ENCODE measurements around the gene NDUFB5.

NDUFB5 gene

DNA sequence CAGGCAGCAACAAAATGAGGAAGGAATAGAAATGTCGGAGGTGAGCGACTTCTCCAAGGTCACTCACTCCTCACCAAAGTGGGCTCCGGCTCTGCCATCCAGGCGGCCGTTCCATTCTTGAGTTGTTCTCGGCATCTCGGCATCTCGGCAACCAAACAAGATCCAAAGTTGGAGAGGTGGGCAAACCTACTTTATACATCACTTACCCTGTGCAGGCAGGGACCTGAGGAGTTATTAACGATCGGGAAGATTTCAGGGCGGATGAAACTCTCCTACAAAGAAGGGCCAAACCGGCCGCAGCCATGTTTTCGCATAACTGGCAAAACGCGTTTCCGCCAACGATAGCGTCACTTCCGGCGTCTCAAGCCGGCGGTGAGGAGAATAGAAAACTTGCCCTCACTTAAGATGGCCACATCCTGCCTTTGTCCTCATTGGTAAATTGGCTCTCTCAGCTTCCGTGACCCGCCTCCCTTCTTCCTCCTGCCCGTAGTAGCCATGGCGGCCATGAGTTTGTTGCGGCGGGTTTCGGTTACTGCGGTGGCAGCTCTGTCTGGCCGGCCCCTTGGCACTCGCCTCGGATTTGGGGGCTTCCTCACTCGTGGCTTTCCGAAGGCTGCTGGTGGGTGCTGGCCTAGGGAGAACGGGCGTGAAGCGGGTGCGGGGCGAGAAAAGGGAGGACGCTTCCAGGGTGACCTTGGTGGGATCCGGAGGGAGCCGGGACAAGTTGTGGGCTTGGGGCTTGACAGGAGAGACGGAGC, at the start of gene NDUFB5, which contains the start of gene MRPL47:
NDUFB5 (plus strand) TSS at position 474 of the 758 bp plus-strand sequence; CDS start at position 496, 22 bp downstream.
MRPL47 (minus strand) TSS at position 318 of the 758 bp plus-strand sequence; CDS start at position 304, 14 bp downstream.
- DNase-seq, result peak; percentile 97

DNA sequence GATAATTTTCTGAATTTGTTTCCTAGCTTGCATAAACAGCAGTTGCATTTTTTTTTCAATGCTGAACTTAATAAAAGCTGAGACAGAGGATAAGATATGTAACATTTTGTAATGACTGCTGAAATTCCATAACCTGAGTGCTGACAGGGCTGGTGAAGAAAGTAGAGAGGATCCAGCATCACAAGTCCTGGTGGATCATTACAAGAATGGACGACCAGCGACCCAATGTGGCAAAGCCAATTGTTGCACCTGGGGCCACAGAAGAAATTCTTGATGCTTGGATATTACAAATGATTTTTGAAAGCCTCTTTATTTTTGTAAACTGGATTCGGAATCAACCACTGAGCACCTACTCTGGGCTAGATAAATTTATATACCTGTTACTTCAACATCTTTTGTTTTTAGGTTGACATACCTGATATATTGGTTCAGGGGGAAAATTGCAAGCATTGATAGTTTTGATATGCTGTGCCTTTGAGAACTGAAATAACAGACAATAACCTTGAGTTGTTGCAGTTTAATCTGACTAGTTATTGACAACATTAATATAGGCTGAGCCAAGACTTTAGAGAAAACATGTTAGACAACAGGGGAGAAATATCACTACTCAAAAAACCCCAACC, 45.7 kb upstream of the NDUFB5 start:
- DNase-seq, result peak; percentile 52

GRCh38 chr3:179560791-179561190, 43.8 kb upstream of the NDUFB5 start:
- DNase-seq, result no peak

DNA sequence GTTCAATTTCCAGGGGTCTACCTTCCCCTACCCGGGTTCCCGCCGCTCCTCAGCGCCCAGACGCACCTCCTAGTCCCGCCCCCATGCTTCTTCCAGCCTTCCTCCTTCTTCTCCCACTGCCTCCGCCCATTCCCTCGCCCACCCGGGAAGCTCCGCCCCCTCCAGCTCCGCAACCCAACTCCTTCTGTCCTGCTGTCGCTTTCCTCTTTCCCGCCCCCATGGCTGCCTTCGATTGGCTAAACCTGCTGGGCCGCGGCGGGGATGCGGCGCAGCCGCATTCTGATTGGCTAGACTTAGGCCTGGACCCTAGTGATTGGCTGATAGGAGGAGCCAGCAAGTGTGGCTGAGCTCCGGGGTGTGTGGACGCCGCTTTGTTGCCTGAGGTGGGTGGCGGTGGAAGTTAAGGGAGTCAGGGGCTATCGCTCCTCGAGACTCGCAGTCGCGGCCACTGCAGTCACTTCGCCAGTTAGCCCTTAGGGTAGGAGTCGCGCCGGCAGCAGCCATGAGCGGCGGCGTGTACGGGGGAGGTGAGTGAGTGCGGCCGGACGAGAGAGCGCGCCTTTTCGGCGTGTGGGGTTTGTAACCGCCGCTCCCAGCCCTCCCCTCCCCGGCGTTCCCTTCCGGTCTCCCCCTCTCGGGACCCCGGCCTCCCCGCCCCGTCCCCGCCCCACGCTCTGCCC, 41.9 kb upstream of the NDUFB5 start, which contains the start of gene ACTL6A:
ACTL6A (plus strand) TSS at position 336 of the 680 bp plus-strand sequence; CDS start at position 503, 167 bp downstream.
- peak; percentile 99 for DNase-seq

- peak; percentile 61 for DNase-seq
These were observed 41.3 kb upstream of the NDUFB5 start for GRCh38 chr3:179563271-179563783.

- no peak for DNase-seq
These were observed 39.1 kb upstream of the NDUFB5 start for GRCh38 chr3:179565496-179565895.

- DNase-seq, result no peak
These were observed 23.6 kb upstream of the NDUFB5 start for GRCh38 chr3:179580992-179581391.

- no peak for DNase-seq
These were observed 15.5 kb upstream of the NDUFB5 start for GRCh38 chr3:179589143-179589542.

DNA sequence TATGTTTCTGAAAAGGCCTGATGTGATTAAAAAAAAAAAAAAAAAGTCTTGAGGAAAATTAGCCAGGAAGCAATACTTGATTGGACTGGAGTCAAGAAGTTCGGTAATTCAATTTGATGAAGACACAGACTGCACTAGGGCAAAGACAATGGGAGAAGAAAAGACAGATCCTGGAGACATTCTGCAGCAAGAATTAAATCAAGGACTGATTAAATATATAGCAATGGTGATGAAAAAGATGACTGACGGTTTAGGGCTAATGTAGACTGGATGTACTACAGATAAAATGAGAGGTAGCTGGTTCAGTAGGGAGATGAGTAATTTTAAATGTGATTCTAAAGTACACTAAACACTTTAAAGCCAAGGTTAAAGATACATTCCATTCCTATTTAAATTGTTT, 13.9 kb upstream of the NDUFB5 start:
- DNase-seq, result no peak

GRCh38 chr3:179591313-179591712, 13.3 kb upstream of the NDUFB5 start:
- DNase-seq, result no peak

GRCh38 chr3:179599531-179599930, 5.1 kb upstream of the NDUFB5 start:
- DNase-seq, result no peak

- no peak for DNase-seq
These were observed 1.3 kb upstream of the NDUFB5 start for GRCh38 chr3:179603321-179603720.

GRCh38 chr3:179603831-179604230, 763 bp upstream of the NDUFB5 start:
- no peak for DNase-seq

DNA sequence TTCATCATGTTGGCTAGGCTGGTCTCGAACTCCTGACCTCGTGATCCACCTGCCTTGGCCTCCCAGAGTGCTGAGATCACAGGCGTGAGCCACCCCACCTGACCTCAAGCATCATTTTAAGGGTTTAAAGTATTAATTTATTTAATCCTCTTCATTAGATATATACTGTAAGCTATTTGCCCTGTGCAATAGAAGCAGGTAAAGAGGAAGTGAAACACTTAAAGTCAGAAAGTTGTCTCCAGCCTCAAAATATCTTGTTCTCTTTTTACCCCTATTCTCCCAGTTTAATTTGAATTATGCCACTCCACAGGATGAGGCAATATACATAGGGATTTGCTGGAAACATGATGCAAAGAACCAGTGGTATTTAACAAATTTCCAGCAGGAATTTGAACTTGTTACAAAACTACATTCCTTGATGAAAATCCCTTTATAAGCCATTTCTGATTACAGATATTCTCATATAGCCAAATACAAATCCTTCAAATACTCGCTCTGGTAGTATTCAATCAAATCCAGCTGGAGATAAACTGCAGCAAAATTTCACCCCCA, 2.0 kb downstream of the NDUFB5 start:
- DNase-seq, result no peak

DNA sequence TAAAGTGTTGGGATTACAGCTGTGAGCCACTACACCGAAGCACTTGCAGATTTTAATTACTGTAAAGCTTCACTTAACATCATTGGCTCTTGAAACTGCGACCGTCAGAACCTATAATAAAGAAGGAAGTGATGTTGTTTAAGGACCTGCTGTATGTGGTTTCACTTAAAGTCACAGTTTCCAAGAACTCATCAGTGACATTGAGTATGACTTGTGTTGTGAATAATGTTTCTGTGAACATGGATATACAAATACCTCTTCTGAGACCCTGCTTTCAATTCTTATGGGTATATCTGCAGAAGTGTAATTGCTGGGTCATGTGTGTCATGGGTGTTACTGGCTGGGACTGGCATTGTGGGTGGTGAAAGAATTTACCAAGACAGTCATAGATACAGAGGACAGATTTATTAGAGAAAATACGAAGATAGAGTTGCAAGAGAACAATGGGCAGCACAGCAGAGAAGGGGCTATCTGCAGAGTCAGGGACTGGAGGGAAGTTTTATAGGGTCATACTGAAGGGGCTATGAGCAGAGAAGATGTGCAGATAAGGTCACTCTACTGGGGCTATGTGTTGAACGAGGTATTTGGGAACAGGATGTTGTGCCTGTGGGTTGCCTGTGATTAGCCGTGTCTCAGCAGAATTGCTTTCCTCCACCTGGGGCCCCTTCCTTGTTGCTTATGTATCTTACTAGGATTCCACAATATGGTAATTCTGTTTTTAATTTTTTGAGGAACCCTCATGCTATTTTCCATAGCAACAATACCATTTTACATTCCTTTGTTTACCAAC, 4.5 kb downstream of the NDUFB5 start:
- DNase-seq, result no peak

- DNase-seq, result no peak
These were observed 5.5 kb downstream of the NDUFB5 start for GRCh38 chr3:179610066-179610465.

GRCh38 chr3:179613807-179614206, 9.2 kb downstream of the NDUFB5 start:
- DNase-seq, result no peak

- DNase-seq, result no peak
These were observed 11.0 kb downstream of the NDUFB5 start for GRCh38 chr3:179615458-179616173.

GRCh38 chr3:179622023-179622422, 17.4 kb downstream of the NDUFB5 start:
- DNase-seq, result no peak

DNA sequence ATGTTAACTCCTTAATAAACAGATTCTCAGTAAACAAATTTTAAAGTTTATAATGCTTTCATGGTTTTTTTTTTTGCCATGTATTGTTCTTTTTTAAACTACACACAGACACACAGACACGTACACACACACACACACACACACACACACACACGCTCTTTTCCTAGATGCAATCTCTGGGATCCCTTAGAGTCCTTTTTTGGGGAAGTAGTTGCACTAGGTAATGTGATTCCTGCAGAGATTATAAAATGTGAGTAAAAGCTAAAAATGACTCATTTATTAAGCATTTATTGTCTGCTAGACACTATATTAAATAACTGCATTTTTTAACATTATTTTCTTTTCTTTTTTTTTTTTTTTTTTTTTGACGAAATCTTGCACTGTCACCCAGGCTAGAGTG, 19.9 kb downstream of the NDUFB5 start:
- DNase-seq, result no peak

DNA sequence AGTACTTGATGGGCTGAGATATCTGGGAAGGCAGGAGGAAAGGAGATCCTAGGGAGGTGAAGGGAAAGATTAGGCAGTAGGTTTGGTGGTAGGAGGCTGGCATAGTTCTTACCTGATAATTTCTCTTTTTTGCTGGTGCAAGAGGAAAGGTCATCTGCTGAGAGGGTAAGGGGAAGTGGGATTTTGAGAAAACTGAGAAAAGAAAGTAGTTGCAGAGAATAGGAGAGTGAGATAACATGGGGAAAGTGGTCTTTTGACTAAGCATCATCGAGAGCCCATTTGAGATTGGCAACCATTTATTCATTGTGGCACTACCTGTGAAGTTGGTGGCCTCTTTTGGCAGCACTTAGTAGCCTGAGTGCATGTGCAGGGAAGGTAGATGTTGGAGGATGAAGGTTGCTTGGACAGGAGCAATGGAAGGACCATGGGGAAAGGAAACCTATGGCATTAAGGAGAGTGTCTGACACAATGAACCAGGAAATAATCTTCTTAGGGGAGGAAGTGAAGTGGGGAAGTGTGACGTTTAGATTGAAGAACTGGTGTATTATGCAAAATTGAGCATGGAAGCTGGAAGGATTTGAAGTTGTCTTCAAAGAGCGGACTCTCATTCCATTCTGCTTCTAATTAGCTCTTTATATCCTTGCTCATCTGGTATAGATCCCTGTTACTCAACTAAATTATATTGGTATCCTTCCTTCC, 26.3 kb downstream of the NDUFB5 start:
- no peak for DNase-seq

Data from NCI-H1092 treated with DMSO at 0.1 percent for 48 hours (cell line).